IMR-90 (cell line): ENCODE measurements around the gene COX8A. TPM values are rescaled to one million over a fixed set of nuclear protein-coding genes. Genes with fewer than 3 reads are reported as not detected.

Experiments
- ATAC-seq: fragments of 200-7000 bp; cut with Tn5 transposase; 2 replicates; pipeline ENCODE4 v1.9.1; 2020; ENCODE audit warnings: low read depth, mild to moderate bottlenecking, moderate library complexity
- BruUV-seq: library from RNA; stranded (reverse); fragments of 400-500 nt; replicated peaks from 2 replicates; lab custom pipeline; 2021; lab: Mats Ljungman, UMichigan
- CTCF ChIA-PET: fragments of 300-600 bp; formaldehyde crosslinking; extraction: SDS; loops from one replicate; lab custom pipeline; 2021; ENCODE audit warnings: antibody characterized with exemption; lab: Yijun Ruan, JAX
- POLR2A ChIA-PET: fragments of 300-600 bp; sonication (Branson Sonifier 250); formaldehyde crosslinking; loops from one replicate; lab custom pipeline; 2022; ENCODE audit warnings: antibody characterized with exemption; ENCODE audit not compliant: unreplicated experiment; lab: Charles Lee
- DNase-seq: peaks from one replicate; pipeline ENCODE4 v3.0.0; 2013
- H2AFZ ChIP-seq: replicated peaks from 2 replicates; pipeline ENCODE3; 2013; ENCODE audit warnings: low read length, mild to moderate bottlenecking; ENCODE audit not compliant: poor library complexity
- H2AK5ac ChIP-seq: 2 replicates; pipeline ENCODE4 v1.6.1; 2013; ENCODE audit warnings: low read depth, low read length, inconsistent platforms
- H2AK9ac ChIP-seq: replicated peaks from 2 replicates; pipeline ENCODE3; 2013; ENCODE audit warnings: mild to moderate bottlenecking, low read depth, low read length, moderate library complexity; ENCODE audit not compliant: poor library complexity
- H2BK120ac ChIP-seq: 2 replicates; pipeline ENCODE4 v1.6.1; 2013; ENCODE audit warnings: low read depth, low read length, inconsistent platforms
- H2BK15ac ChIP-seq: 3 replicates; pipeline ENCODE4 v1.6.1; 2013; ENCODE audit warnings: low read depth, low read length, inconsistent platforms
- H2BK20ac ChIP-seq: 2 replicates; pipeline ENCODE4 v1.6.1; 2013; ENCODE audit warnings: low read depth, mild to moderate bottlenecking, inconsistent platforms, low read length, moderate library complexity
- H2BK5ac ChIP-seq: 2 replicates; pipeline ENCODE4 v1.6.1; 2013; ENCODE audit warnings: mild to moderate bottlenecking, low read depth, low read length, inconsistent platforms; ENCODE audit not compliant: poor library complexity, severe bottlenecking
- H3K14ac ChIP-seq: replicated peaks from 2 replicates; pipeline ENCODE4 v1.6.1; 2013; ENCODE audit warnings: low read depth, low read length, inconsistent platforms
- H3K18ac ChIP-seq: 2 replicates; pipeline ENCODE4 v1.6.1; 2013; ENCODE audit warnings: low read depth, low read length, control low read depth
- H3K23ac ChIP-seq: 2 replicates; pipeline ENCODE4 v1.6.1; 2013; ENCODE audit warnings: low read depth, low read length, inconsistent platforms
- H3K27ac ChIP-seq: 2 replicates; pipeline ENCODE4 v1.5.1; 2013; ENCODE audit warnings: mild to moderate bottlenecking, control low read depth, low read length; ENCODE audit not compliant: insufficient read depth
- H3K27me3 ChIP-seq: 2 replicates; pipeline ENCODE4 v1.6.1; 2013; ENCODE audit warnings: low read length; ENCODE audit not compliant: control insufficient read depth, insufficient read depth
- H3K36me3 ChIP-seq: 2 replicates; pipeline ENCODE4 v1.6.1; 2013; ENCODE audit warnings: low read length, mixed read lengths; ENCODE audit not compliant: control insufficient read depth, insufficient read depth
- H3K4ac ChIP-seq: 2 replicates; pipeline ENCODE4 v1.6.1; 2013; ENCODE audit warnings: low read depth, low read length, inconsistent platforms
- H3K4me1 ChIP-seq: 2 replicates; pipeline ENCODE4 v1.6.1; 2013; ENCODE audit warnings: low read length, mixed read lengths; ENCODE audit not compliant: control insufficient read depth, insufficient read depth
- H3K4me2 ChIP-seq: 2 replicates; pipeline ENCODE4 v1.6.1; 2013; ENCODE audit warnings: low read depth, mild to moderate bottlenecking, control low read depth, low read length, moderate library complexity
- H3K4me3 ChIP-seq: 2 replicates; pipeline ENCODE4 v1.5.1; 2013; ENCODE audit warnings: low read depth, mild to moderate bottlenecking, control low read depth, low read length, moderate library complexity; ENCODE audit not compliant: insufficient read depth
- H3K56ac ChIP-seq: 2 replicates; pipeline ENCODE4 v1.6.1; 2013; ENCODE audit warnings: low read length, inconsistent platforms; ENCODE audit not compliant: insufficient read depth; ENCODE audit errors: extremely low read depth
- H3K79me1 ChIP-seq, 2 experiments: 2 replicates each; pipeline ENCODE4 v1.6.1; 2013; ENCODE audit warnings: low read length in 2 of 2, inconsistent platforms in 1 of 2, low read depth in 1 of 2
- H3K9ac ChIP-seq: 2 replicates; pipeline ENCODE4 v1.6.1; 2013; ENCODE audit warnings: low read depth, low read length, control low read depth
- H3K9me1 ChIP-seq: 2 replicates; pipeline ENCODE4 v1.6.1; 2013; ENCODE audit warnings: low read length, inconsistent platforms; ENCODE audit not compliant: insufficient read depth
- H3K9me3 ChIP-seq: 2 replicates; pipeline ENCODE4 v1.6.1; 2013; ENCODE audit warnings: low read length; ENCODE audit not compliant: control insufficient read depth, insufficient read depth
- H4K20me1 ChIP-seq: 2 replicates; pipeline ENCODE4 v1.6.1; 2013; ENCODE audit warnings: low read length, inconsistent platforms; ENCODE audit not compliant: insufficient read depth
- H4K5ac ChIP-seq: 2 replicates; pipeline ENCODE4 v1.6.1; 2013; ENCODE audit warnings: mild to moderate bottlenecking, low read depth, low read length, control low read depth
- H4K8ac ChIP-seq, 2 experiments: 2 replicates each; pipeline ENCODE4 v1.6.1; 2013; ENCODE audit warnings: low read depth in 2 of 2, low read length in 2 of 2, control low read depth in 1 of 2, inconsistent platforms in 1 of 2
- H4K91ac ChIP-seq: 2 replicates; pipeline ENCODE4 v1.6.1; 2013; ENCODE audit warnings: low read depth, low read length, inconsistent platforms; ENCODE audit not compliant: insufficient read depth
- BHLHE40 ChIP-seq: fragments of 150-350 bp; IDR thresholded peaks from 2 replicates; pipeline ENCODE4 v1.6.1; 2016; ENCODE audit warnings: mild to moderate bottlenecking, low read depth, low read length
- CEBPB ChIP-seq: IDR thresholded peaks from 2 replicates; pipeline ENCODE4 v1.6.1; 2012; ENCODE audit warnings: low read depth, low read length, improper control_type of control experiment
- CHD1 ChIP-seq: IDR thresholded peaks from 2 replicates; pipeline ENCODE4 v1.6.1; 2012; ENCODE audit warnings: low read depth, low read length, improper control_type of control experiment
- RAD21 ChIP-seq: IDR thresholded peaks from 2 replicates; pipeline ENCODE4 v1.6.1; 2012; ENCODE audit warnings: low read length, improper control_type of control experiment
- WGBS, 2 experiments: methylation state at CpG; one replicate each; pipeline versions ENCODE4 v1.1.5 to v1.1.7; 2013; ENCODE audit warnings: missing lambda C conversion rate in 2 of 2; ENCODE audit not compliant: insufficient read length in 1 of 2; ENCODE audit errors: extremely low coverage in 2 of 2; 5-methylcytosine and 5-hydroxymethylcytosine counted together
- dilution Hi-C: fragments of 300-500 bp; cut with HindIII; formaldehyde crosslinking; loops from one replicate; pipeline ENCODE4 v1.14.3; 2018; ENCODE audit warnings: low sequenced_read_pairs; ENCODE audit not compliant: unreplicated experiment
- in situ Hi-C: fragments of 300-500 bp; cut with MboI; formaldehyde crosslinking; loops from 3 replicates; pipeline ENCODE4 v1.14.3; 2019; ENCODE audit warnings: low sequenced_read_pairs, inconsistent platforms, mixed read lengths
- intact Hi-C: fragments of 100-400 bp; cut with micrococcal nuclease; formaldehyde crosslinking; loops from 2 replicates; pipeline ENCODE4 v1.10.0; 2022
- polyA plus RNA-seq, 3 experiments: library from polyadenylated mRNA; depleted of rRNA; stranded (reverse); fragments of >200 nt; gene quantifications; 2 replicates each; pipeline ENCODE4 v1.2.3, GENCODE V29; 2012; ENCODE audit warnings: low replicate concordance in 1 of 3
- total RNA-seq: library from RNA; depleted of rRNA; stranded (reverse); fragments of >200 nt; gene quantifications from 2 replicates; pipeline ENCODE4 v1.2.3, GENCODE V29; 2012
- TF ChIP-seq, protein P1 (sequence below): fragments of 150-350 bp; IDR thresholded peaks from 2 replicates; pipeline ENCODE4 v1.6.1; 2017; ENCODE audit warnings: mild to moderate bottlenecking, antibody characterized with exemption, low read length, low read depth

Gene COX8A
- total and polyA plus RNA-seq, 2 of the 4 experiments (the other 2 are of a cell fraction) = 250 to 598 TPM

DNA sequence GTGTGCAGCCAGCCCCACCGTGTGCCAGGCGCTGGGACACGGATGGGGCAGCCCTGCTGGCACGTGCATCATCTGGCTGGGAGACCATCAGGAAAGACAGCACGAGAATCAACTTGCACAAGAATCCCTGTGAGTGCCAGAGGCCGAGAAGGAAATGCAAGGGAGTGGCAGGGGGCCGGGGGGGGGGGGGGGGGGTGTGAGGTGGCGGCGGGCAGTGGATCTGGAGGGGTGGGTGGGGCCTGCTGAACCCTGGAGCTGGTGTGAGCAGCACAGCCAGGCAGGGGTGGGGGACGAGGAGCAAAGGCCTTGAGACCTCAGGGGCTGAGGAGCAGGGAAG lies 47.3 kb downstream of the COX8A start:
- Histone ChIP-seq H3K36me3 (no peaks in the 10 kb centered on the region), H2AK5ac (no peak overlapping the region), H2BK5ac (no peak overlapping the region), H4K5ac (no peak overlapping the region), H3K4me2 (no peak overlapping the region), H3K27ac (no peak overlapping the region), H4K91ac (no peak overlapping the region), H2BK20ac (no peak overlapping the region), H2AK9ac (no peak overlapping the region), H3K27me3 (peaks cover 11% of the 10 kb centered on the region), H2BK15ac (no peak overlapping the region), H3K14ac (no peak overlapping the region), H4K8ac (no peak overlapping the region), H3K18ac (no peak overlapping the region), H3K4me3 (no peak overlapping the region), H4K20me1 (0 out of 2 replicates have a peak, but pooled peaks cover 8% of the 10 kb centered on the region), H2AFZ (no peak overlapping the region), H3K56ac (no peak overlapping the region), H3K9me3 (no peaks in the 10 kb centered on the region), H3K23ac (no peak overlapping the region), H3K4ac (no peak overlapping the region), H2BK120ac (no peak overlapping the region), H3K4me1 (no peaks in the 10 kb centered on the region), H3K9me1 (no peaks in the 10 kb centered on the region), H3K79me1 (no peaks in the 10 kb centered on the region), H3K9ac (no peak overlapping the region)
- dilution Hi-C loops = no loop called here
- no TSS peak for BruUV-seq
- ATAC-seq (no peak), DNase-seq (no peak)
- 40% methylated on average over 1 of the region's 10 CpGs; no CpG with 5 or more reads in 1 of the 2 experiments for WGBS, 2 experiments
- TF ChIP-seq, protein P1, sequence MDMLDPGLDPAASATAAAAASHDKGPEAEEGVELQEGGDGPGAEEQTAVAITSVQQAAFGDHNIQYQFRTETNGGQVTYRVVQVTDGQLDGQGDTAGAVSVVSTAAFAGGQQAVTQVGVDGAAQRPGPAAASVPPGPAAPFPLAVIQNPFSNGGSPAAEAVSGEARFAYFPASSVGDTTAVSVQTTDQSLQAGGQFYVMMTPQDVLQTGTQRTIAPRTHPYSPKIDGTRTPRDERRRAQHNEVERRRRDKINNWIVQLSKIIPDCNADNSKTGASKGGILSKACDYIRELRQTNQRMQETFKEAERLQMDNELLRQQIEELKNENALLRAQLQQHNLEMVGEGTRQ = no peak
- no peak for TF ChIP-seq CHD1
- no peak for TF ChIP-seq RAD21
- TF ChIP-seq BHLHE40 = peak; percentile 43; the same call in 1 of the 2 replicates
- TF ChIP-seq CEBPB = no peak
- ChIA-PET POLR2A (no interaction called here), CTCF (no interaction called here)
- in situ Hi-C loops = no loop called here
- intact Hi-C loops = no loop called here
